CD4-positive, alpha-beta T cell treated with Interleukin-17A for 4 hours (primary cell): Measurements from ENCODE around the gene TUBA3D.
"Not testable (repeated sequence)": the region's sequence is repeated elsewhere in the genome, so short reads cannot be mapped to it uniquely, and the experiment has no call there.

ENCODE experiments used
- DNase-seq: peaks from one replicate; pipeline ENCODE4 v3.0.0-alpha.2; 2020; ENCODE audit warnings: mixed read lengths

Gene TUBA3D

GRCh38 chr2:131516011-131516410, 40.1 kb downstream of the TUBA3D start:
- no peak for DNase-seq

GRCh38 chr2:131516621-131517020, 40.7 kb downstream of the TUBA3D start:
- not testable (repeated sequence) for DNase-seq

GRCh38 chr2:131517106-131517831, 41.4 kb downstream of the TUBA3D start:
- DNase-seq, result no peak

GRCh38 chr2:131517856-131518255, 41.9 kb downstream of the TUBA3D start:
- DNase-seq, result not testable (repeated sequence)

GRCh38 chr2:131518531-131518930, 42.6 kb downstream of the TUBA3D start:
- DNase-seq, result not testable (repeated sequence)

DNA sequence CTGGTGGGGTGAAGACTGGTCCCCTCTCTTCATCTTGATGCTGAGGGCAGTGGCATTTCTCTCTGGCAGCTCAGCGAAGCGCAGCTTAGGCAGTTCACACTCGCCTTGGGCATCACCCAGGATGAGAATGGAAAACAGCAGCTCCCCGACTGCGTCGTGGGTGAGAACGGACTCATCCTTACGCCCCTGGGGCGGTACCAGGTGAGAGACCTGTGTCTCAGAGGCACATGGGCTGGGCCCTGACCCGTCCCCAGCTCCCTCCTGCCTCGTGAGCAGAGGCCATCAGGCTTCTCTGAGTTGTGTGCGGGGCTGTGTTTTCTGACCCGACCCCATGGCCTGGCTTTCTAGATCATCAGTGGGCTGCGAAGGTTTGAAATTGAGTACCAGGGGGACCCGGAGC, 43.5 kb downstream of the TUBA3D start:
- no peak for DNase-seq

DNA sequence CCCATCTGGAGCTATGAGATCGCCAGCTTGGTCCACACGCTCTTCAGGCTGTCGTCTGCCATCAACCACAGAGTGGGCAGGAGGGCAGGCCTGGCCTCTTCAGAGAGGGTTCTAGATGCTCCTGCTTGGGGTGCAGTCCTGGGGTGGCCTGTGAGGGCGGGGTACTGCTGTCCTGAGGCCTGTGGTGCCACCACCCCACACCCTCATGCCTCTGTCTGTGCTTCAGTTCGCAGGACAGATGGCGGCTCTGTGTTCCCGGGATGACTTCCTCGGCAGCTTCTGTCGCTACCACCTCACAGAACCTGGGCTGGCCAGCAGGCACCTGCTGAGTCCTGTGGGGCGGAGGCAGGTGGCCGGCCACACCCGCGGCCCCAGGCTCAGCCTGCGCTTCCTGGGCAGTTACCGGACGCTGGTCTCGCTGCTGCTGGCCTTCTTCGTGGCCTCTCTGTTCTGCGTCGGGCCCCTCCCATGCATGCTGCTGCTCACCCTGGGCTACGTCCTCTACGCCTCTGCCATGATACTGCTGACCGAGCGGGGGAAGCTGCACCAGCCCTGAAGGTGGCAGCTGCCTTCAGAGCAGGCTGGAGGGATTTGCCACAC, 44.1 kb downstream of the TUBA3D start:
- not testable (repeated sequence) for DNase-seq

- no peak for DNase-seq
Measured at GRCh38 chr2:131520526-131520925, 44.6 kb downstream of the TUBA3D start.

- DNase-seq, result not testable (repeated sequence)
Measured at GRCh38 chr2:131521524-131521923, 45.6 kb downstream of the TUBA3D start.

DNA sequence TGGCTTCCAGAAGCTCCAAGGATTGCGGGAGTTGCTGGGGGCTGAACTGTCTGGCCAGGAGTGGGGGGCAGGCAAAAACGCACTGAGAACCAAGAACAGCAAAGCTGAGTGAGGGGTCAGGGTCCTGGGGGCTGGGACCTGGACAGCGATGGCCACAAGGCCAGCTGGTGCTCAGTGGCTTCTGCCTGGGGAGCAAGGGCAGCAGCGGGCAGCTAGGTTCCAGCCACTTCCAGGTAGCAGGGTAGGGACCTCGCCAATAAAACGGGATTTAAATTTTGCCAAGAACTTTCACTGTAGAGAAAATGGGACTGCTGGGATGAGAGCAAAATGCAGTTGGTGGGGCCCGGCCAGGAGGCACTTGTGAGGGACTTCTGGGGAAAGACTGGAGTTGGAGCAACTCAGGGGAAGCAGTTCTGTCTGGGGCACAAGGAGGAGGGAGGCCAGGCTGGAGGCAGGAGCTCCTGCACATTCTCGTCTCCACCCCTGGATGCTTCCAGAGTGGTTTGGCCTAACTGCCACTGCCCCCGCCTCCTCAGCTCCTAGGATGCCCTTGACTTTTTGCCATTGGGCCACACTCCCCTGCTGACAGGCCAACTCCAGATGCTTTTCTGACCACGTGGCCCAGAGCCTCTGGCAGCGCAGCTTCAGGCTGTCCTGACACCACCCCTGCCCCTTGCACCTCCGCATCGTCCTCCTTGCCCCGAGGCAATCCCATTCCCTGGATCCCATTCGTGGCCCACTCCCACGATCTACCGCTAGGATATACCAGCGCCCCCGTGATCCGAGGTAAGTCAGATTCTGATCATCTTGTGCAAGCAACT, 46.3 kb downstream of the TUBA3D start:
- DNase-seq, result no peak

GRCh38 chr2:131525256-131525655, 49.3 kb downstream of the TUBA3D start:
- DNase-seq, result not testable (repeated sequence)

GRCh38 chr2:131527131-131528001, 51.4 kb downstream of the TUBA3D start, which contains the start of gene CCDC74A:
Gene CCDC74A (plus strand): TSS chr2:131527888. CDS start chr2:131527971, 83 bp downstream.
- peak; percentile 86 for DNase-seq

DNA sequence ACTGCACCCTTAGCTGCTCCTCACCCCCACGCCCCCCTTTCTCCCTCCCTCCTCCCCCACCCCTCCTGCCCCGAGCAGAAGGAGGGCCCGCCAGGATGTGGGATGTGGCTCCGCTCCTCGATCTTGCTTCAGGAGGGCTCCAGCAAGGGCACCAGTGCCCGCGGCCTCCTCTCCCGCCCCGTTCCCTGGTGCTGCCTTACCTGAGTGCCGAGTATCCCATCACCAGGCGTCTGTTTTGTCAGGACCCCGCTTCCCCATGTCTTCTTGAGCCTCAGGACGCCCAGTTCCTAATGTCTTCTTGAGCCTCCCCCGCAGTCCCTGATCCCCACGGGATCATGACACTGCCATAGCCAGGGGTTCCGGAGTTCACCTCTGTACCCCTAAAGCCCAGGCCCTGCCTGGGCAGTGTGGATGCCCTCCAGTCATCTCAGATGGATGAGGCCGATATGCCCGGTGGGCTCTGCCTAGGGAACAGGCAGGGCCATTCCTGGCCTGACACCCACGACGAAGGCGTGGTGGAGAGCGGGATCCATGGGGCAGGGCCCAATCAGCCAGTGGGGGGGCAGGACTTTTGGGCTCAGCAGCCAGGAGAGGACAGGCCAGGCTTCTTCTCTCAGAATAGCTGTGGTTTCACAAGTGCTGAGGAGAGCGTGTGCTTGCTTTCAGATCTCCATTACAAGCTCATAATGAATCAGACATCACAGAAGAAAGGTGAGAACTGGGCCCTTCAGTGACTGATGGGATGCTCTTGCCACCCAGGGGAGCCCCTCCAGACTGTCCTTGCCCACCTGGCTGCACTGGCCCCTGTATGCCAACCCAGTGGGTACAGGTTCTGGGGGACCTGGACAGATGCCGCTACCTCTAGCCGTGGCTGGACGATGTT, 53.3 kb downstream of the TUBA3D start:
- not testable (repeated sequence) for DNase-seq

GRCh38 chr2:131529864-131530445, 54.0 kb downstream of the TUBA3D start:
- not testable (repeated sequence) for DNase-seq

- not testable (repeated sequence) for DNase-seq
Measured at GRCh38 chr2:131530626-131531344, 54.9 kb downstream of the TUBA3D start.

DNA sequence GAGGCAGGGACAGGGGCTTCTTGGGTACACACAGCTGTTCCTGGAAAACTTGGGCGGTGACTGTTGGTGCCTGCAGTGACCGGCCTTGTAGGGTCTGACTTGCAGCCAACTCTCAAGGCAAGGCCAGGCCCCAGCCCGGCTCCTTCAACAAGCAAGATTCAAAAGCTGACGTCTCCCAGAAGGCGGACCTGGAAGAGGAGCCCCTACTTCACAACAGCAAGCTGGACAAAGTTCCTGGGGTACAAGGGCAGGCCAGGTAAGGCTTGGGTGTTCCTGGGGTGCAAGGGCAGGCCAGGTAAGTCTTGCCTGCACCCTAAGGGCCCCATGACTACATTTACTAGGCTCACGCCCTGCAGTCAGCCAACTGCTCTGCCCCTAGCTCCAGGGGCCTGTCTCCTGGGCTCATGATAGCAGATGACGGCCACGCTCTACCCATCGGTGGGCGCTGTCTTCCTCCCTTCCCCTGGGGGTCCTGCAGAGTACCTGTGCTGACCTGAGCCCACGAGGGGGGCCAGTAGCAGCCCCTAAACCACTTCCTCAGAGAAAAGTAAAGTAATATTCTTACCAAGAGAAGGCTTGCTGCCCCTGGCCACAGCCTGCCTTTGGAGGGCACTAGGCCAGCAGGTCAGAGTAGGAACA, 55.7 kb downstream of the TUBA3D start:
- not testable (repeated sequence) for DNase-seq
